Heart right ventricle (tissue), 16 donors: ENCODE data around the gene FBN1. TPM values are rescaled to one million over a fixed set of nuclear protein-coding genes. Genes with fewer than 3 reads are reported as not detected.
A peak's percentile ranks its signal among the peaks of the same experiment; 100 is the strongest.

ENCODE experiments used
- ATAC-seq, 8 donors: fragments of 200-7000 bp; cut with Tn5 transposase; one replicate each; pipeline ENCODE4 v1.9.1; 2020; ENCODE audit warnings: mild to moderate bottlenecking in 8 of 8, moderate library complexity in 8 of 8, moderate number of reproducible peaks in 1 of 8
- DNase-seq, 2 donors: peaks; one replicate each; pipeline ENCODE4 v3.0.0-alpha.2; 2020
- H3K27ac ChIP-seq, 10 donors: fragments of 200-600 bp; sonication (generic) in 2 of 10; one replicate each; pipeline versions ENCODE4 v1.5.0 to v1.8.0; 2020 to 2022; ENCODE audit warnings: mild to moderate bottlenecking in 3 of 10
- H3K27me3 ChIP-seq, 7 donors: fragments of 200-600 bp; one replicate each; pipeline ENCODE4 v1.8.0; 2021 to 2022; ENCODE audit warnings: mild to moderate bottlenecking in 2 of 7
- H3K36me3 ChIP-seq, 9 donors: fragments of 200-600 bp; sonication (generic) in 1 of 9; one replicate each; pipeline versions ENCODE4 v1.5.0 to v1.8.0; 2020 to 2022; ENCODE audit warnings: mild to moderate bottlenecking in 2 of 9
- H3K4me1 ChIP-seq, 9 donors: fragments of 200-600 bp; sonication (generic) in 1 of 9; one replicate each; pipeline versions ENCODE4 v1.5.0 to v1.8.0; 2020 to 2022; ENCODE audit warnings: mild to moderate bottlenecking in 4 of 9
- H3K4me3 ChIP-seq, 10 donors: fragments of 200-600 bp; sonication (generic) in 2 of 10; one replicate each; pipeline versions ENCODE4 v1.5.0 to v1.8.0; 2020 to 2022; ENCODE audit warnings: mild to moderate bottlenecking in 7 of 10, moderate library complexity in 2 of 10
- H3K9me3 ChIP-seq, 11 donors: fragments of 200-600 bp in 10 of 11; sonication (generic) in 2 of 11; one replicate each; pipeline versions ENCODE4 v1.5.0 to v1.8.0; 2013 to 2022; ENCODE audit warnings: mild to moderate bottlenecking in 2 of 11, control low read depth in 1 of 11, moderate library complexity in 1 of 11
- WGBS, 2 donors: extraction: QIAGEN DNeasy Blood & Tissue Kit; methylation state at CpG; one replicate each; pipeline ENCODE4 v1.1.7; 2013; ENCODE audit warnings: inconsistent platforms in 1 of 2; 5-methylcytosine and 5-hydroxymethylcytosine counted together
- intact Hi-C, 10 donors: fragments of 100-400 bp; cut with DNase I; formaldehyde crosslinking; loops; one replicate each; pipeline versions ENCODE4 v1.11.1 to v1.14.2; 2022
- polyA plus RNA-seq, 2 donors: library from polyadenylated mRNA; stranded (reverse); fragments of 200-250 nt; gene quantifications; one replicate each; pipeline ENCODE4 v1.2.3, GENCODE V29; 2013
- total RNA-seq, 10 donors: library from RNA; stranded (reverse); fragmentation: NEBNext Ultra II Directional in 3 of 10; extraction: Animal tissue kit (Norgen Biotek cat#: 25700) in 3 of 10; gene quantifications; one replicate each; pipeline versions ENCODE4 v1.2.1 to v1.2.4, GENCODE V29; 2021 to 2023
- TF ChIP-seq, protein P1 (sequence below), 9 donors: fragments of 200-600 bp; sonication (generic) in 2 of 9; IDR thresholded peaks; one replicate each; pipeline versions ENCODE4 v1.5.0 to v1.8.0; 2021 to 2022; ENCODE audit warnings: antibody characterized with exemption in 9 of 9, mild to moderate bottlenecking in 5 of 9, moderate library complexity in 1 of 9
- donor health status: Arrhythmogenic right ventricular cardiomyopathy.
- donor health status: ischemic (EF 13 %, LVEDD 7.1; RV severe dilation, severe dysfunction).
- donor health status: healthy with polysubstance abuse.
- donor health status: DM: no; HTN: yes; CAD: no.
- donor health status: DM: no; HTN: no; CAD: no.
- donor health status: ischemic (EF 25% LVEDD 6.9; RV normal size, moderate dysfunction).
- donor health status: ischemic (EF 25% LVEDD 5.7; RV mildly dilated, moderate dysfunction).
- donor health status: healthy.
- donor health status: DM: yes; HTN: yes; CAD: no.
- donor health status: Ischemic cardiomyopathy.
- donor health status: ischemic (EF 35%, LVEDD 5.7; RV mildly dilated, moderate dysfunction).
- donor health status: nonischemic (EF 11% LVEDD 7.7; RV severe dilation, severe dysfunction).
- donor health status: DM: yes; HTN: yes; CAD: no.
- donor health status: PGD.
- donor health status: ischemic (EF 29% LVEDD 5.4; RV normal size, mild dysfunction).
- donor health status: nonischemic (EF 23%, LVEDD 6.1; RV moderate dilation, normal function).

Gene FBN1
- total and polyA plus RNA-seq, 12 donors, result 7.0 to 116 (median 31.1) TPM

DNA sequence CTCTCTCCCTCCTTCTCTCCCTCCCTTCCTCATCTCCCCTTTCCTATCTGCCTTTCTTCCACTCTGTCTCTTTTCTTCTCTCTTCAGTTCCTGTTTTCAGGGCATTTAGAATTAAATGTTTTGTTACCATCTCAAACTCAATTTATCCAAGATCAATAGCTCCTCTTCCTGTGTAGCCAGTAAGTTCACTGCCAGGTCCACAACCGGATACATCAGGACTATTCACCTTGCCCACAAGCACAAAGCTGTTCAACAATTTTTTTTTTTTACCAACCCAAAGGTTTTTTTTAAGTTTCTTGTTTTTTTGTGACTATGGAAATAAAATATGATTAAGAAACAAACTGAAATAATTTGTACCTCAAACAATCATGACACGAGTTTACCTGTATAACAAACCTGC, 26.1 kb downstream of the FBN1 start:
- TF ChIP-seq, protein P1, sequence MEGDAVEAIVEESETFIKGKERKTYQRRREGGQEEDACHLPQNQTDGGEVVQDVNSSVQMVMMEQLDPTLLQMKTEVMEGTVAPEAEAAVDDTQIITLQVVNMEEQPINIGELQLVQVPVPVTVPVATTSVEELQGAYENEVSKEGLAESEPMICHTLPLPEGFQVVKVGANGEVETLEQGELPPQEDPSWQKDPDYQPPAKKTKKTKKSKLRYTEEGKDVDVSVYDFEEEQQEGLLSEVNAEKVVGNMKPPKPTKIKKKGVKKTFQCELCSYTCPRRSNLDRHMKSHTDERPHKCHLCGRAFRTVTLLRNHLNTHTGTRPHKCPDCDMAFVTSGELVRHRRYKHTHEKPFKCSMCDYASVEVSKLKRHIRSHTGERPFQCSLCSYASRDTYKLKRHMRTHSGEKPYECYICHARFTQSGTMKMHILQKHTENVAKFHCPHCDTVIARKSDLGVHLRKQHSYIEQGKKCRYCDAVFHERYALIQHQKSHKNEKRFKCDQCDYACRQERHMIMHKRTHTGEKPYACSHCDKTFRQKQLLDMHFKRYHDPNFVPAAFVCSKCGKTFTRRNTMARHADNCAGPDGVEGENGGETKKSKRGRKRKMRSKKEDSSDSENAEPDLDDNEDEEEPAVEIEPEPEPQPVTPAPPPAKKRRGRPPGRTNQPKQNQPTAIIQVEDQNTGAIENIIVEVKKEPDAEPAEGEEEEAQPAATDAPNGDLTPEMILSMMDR (IDR thresholded peaks at IDR 0.05), result no peak
- 88 to 90% methylated on average over 2 of the region's 2 CpGs for WGBS, 2 donors
- intact Hi-C loops, result no loop called here
- Histone ChIP-seq H3K4me3 (no peak overlapping the region), H3K9me3 (no peaks in the 10 kb centered on the region), H3K4me1 (peaks cover 0 to 33% (median 20%) of the 10 kb centered on the region in 9 donors), H3K27me3 (no peaks in the 10 kb centered on the region), H3K36me3 (no peaks in the 10 kb centered on the region), H3K27ac (no peak overlapping the region)
- DNase-seq, result no peak
- ATAC-seq, result no peak

DNA sequence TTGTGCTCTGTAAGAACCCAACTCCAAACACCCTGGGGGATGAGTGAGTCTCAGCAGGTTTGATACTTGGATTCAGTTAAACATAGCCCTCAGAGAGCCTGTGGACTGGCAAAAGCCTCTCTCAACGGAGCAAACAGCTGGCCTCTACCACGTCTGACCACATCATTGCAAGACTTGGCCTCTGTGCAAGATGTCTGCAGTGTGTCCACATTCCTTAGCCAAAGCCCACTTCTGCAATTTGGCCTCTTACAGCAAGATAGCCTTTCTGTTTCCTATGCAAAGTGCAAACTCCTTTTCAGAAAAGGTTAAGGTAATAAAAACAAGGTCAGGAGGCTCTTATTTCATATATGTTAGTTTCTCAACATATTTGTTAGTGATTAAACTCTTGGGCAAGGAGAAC, 27.9 kb downstream of the FBN1 start:
- Histone ChIP-seq H3K36me3 (peaks cover 0 to 4% (median 0%) of the 10 kb centered on the region in 9 donors), H3K9me3 (no peaks in the 10 kb centered on the region), H3K27me3 (no peaks in the 10 kb centered on the region), H3K27ac (peak overlapping the region in 2 of 10 donors; percentile 7 to 32), H3K4me3 (no peak overlapping the region), H3K4me1 (peaks cover 0 to 35% (median 21%) of the 10 kb centered on the region in 9 donors)
- ATAC-seq (peak; percentile 33 to 87 (median 72)), DNase-seq (peak in 1 of 2 donors; percentile 25)
- intact Hi-C loops, result no loop called here
- WGBS, 2 donors, result 31 to 44% methylated on average over 2 of the region's 2 CpGs
- TF ChIP-seq, protein P1 (IDR thresholded peaks at IDR 0.05), result no peak

DNA sequence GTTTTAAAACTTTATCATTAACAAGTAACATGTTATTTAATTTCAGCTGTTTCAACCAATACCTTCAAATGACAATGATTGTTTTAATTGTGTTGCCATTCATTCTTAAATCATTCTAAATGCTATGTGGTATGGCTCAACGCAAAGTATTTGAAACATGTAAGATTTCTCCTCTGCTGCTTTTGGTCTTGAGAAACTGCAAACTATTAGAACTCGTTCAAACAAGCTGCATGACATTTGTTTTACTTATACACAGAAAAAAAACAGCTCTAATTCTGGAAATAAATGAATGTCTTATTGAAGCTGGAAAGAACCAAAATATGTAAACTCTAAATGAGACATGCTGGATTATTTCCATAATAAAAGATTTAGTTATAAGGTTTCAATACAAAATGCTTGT, 29.3 kb downstream of the FBN1 start:
- Histone ChIP-seq H3K4me3 (no peak overlapping the region), H3K4me1 (peaks cover 0 to 32% (median 19%) of the 10 kb centered on the region in 9 donors), H3K9me3 (no peaks in the 10 kb centered on the region), H3K36me3 (peaks cover 0 to 17% (median 2%) of the 10 kb centered on the region in 9 donors), H3K27ac (no peak overlapping the region), H3K27me3 (no peaks in the 10 kb centered on the region)
- ATAC-seq (no peak), DNase-seq (no peak)
- 67 to 73% methylated on average over 2 of the region's 2 CpGs for WGBS, 2 donors
- TF ChIP-seq, protein P1 (IDR thresholded peaks at IDR 0.05), result no peak
- intact Hi-C loops, result no loop called here

DNA sequence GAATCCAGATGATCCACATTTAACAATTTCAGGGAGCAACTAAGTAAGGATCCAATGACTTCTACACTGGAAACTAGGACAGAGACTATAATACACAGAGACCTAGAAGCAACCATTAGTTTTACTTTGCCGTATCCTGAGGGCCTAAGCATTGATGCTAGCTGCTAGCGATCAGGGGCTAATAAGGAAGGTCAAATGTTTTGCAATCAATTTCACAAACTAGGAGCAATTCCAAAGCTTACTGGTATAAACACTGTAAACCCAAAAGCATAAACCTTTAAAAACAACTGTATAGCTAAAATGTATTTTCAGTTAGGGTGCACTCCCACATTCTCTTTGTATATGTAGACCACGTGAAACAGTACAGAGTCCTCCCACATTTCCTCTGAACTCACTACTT, 31.5 kb downstream of the FBN1 start:
- intact Hi-C loops, result no loop called here
- Histone ChIP-seq H3K27me3 (no peaks in the 10 kb centered on the region), H3K36me3 (peaks cover 0 to 39% (median 7%) of the 10 kb centered on the region in 9 donors), H3K4me1 (peaks cover 0 to 28% (median 14%) of the 10 kb centered on the region in 9 donors), H3K4me3 (no peak overlapping the region), H3K9me3 (no peaks in the 10 kb centered on the region), H3K27ac (no peak overlapping the region)
- TF ChIP-seq, protein P1 (IDR thresholded peaks at IDR 0.05), result no peak
- WGBS, 2 donors, result 84 to 88% methylated on average over 3 of the region's 3 CpGs
- DNase-seq (no peak), ATAC-seq (peak in 1 of 8 donors; percentile 29)
